Uterus (tissue), 4 donors: Measurements from ENCODE around the gene THBS4. TPM values are rescaled to one million over a fixed set of nuclear protein-coding genes. Genes with fewer than 3 reads are reported as not detected.

ENCODE experiments used
- DNase-seq, 2 donors: peaks; one replicate each; pipeline ENCODE4 v3.0.0-alpha.2; 2019 to 2020
- H3K27ac ChIP-seq, 2 donors: fragments of 200-600 bp; sonication (generic); 1 replicate in 1 of 2; 2 replicates in 1 of 2; pipeline ENCODE4 v1.5.1; 2016 to 2018
- H3K27me3 ChIP-seq, 2 donors: fragments of 200-600 bp; sonication (generic); one replicate each; pipeline ENCODE4 v1.5.1; 2018 to 2019; ENCODE audit warnings: control low read depth in 1 of 2
- H3K36me3 ChIP-seq, 2 donors: fragments of 200-600 bp; sonication (generic); one replicate each; pipeline ENCODE4 v1.5.1; 2019; ENCODE audit warnings: control low read depth in 1 of 2
- H3K4me1 ChIP-seq, 2 donors: fragments of 200-600 bp; sonication (generic); one replicate each; pipeline ENCODE4 v1.5.1; 2018 to 2019; ENCODE audit warnings: control low read depth in 1 of 2
- H3K4me3 ChIP-seq, 2 donors: fragments of 200-600 bp; sonication (generic); 1 replicate in 1 of 2; 2 replicates in 1 of 2; pipeline ENCODE4 v1.5.1; 2018 to 2019; ENCODE audit warnings: mild to moderate bottlenecking in 1 of 2
- H3K9me3 ChIP-seq, 2 donors: fragments of 200-600 bp; sonication (generic); one replicate each; pipeline ENCODE4 v1.5.1; 2019; ENCODE audit warnings: control low read depth in 1 of 2
- CTCF ChIP-seq, 4 experiments: fragments of 200-600 bp in 2 of 4; fragments of 450-650 bp in 2 of 4; sonication (generic) in 2 of 4; IDR thresholded peaks; one replicate each; pipeline ENCODE4 v1.5.1; 2016 to 2019; ENCODE audit warnings: antibody characterized with exemption in 4 of 4, mild to moderate bottlenecking in 2 of 4, moderate library complexity in 1 of 4
- POLR2A ChIP-seq, 2 donors: fragments of 450-650 bp; IDR thresholded peaks; one replicate each; pipeline ENCODE4 v1.6.1; 2016; ENCODE audit warnings: antibody characterized with exemption in 2 of 2, mild to moderate bottlenecking in 1 of 2, moderate library complexity in 1 of 2
- intact Hi-C: fragments of 100-400 bp; cut with DNase I; formaldehyde crosslinking; loops from one replicate; pipeline ENCODE4 v1.15.1; 2023; ENCODE audit warnings: low total_unique reads
- total RNA-seq, 4 donors: library from RNA; depleted of rRNA in 3 of 4; stranded (reverse); fragments of >200 nt in 3 of 4; gene quantifications; one replicate each; pipeline versions ENCODE4 v1.1.0 to v1.2.4, GENCODE V29; 2014 to 2023
- donor health status: DM: yes; HTN: yes; CAD: no.

The THBS4 gene
- total RNA-seq, 4 donors from 2014 or later, result 4.7 to 40.4 (median 6.0) TPM

DNA sequence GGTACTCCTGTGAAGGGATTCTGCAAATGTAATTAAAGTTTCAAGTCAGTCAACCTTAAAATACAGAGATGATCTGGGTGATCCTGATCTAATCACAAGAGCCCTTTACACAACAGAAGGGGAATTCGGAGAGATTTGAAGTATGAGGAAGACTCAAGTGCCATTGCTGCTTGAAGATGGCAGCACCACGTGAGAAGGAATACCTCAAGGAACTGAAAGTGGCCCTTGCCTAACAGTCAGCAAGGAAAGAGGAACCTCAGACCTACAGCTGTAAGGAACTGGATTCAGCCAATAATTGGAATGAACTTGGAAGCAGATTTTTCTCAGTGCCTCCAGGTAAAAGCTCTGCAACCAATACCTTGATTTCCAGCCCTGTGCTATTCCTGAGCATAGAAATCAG is 87.4 kb downstream of the THBS4 start:
- H3K36me3 ChIP-seq, result no peaks in the 10 kb centered on the region
- H3K4me1 ChIP-seq, result no peaks in the 10 kb centered on the region
- TF ChIP-seq POLR2A (IDR thresholded peaks at IDR 0.05) (no peak), CTCF (IDR thresholded peaks at IDR 0.05) (no peak)
- no peak overlapping the region for H3K4me3 ChIP-seq
- H3K27ac ChIP-seq, result no peak overlapping the region
- H3K27me3 ChIP-seq, result no peaks in the 10 kb centered on the region
- intact Hi-C loops, result no loop called here
- no peak for DNase-seq
- no peaks in the 10 kb centered on the region for H3K9me3 ChIP-seq

- Histone ChIP-seq H3K4me3 (no peak overlapping the region), H3K4me1 (no peaks in the 10 kb centered on the region), H3K36me3 (no peaks in the 10 kb centered on the region), H3K27me3 (no peaks in the 10 kb centered on the region), H3K9me3 (no peaks in the 10 kb centered on the region), H3K27ac (no peak overlapping the region)
- no peak for TF ChIP-seq CTCF (IDR thresholded peaks at IDR 0.05)
- no peak for TF ChIP-seq POLR2A (IDR thresholded peaks at IDR 0.05)
- intact Hi-C loops, result no loop called here
- no peak for DNase-seq
These were observed 89.2 kb downstream of the THBS4 start for GRCh38 chr5:80124121-80124918.

- H3K4me3 ChIP-seq, result no peak overlapping the region
- intact Hi-C loops, result no loop called here
- H3K36me3 ChIP-seq, result no peaks in the 10 kb centered on the region
- H3K9me3 ChIP-seq, result no peaks in the 10 kb centered on the region
- no peak for DNase-seq
- H3K4me1 ChIP-seq, result no peaks in the 10 kb centered on the region
- H3K27ac ChIP-seq, result no peak overlapping the region
- no peak for TF ChIP-seq CTCF (IDR thresholded peaks at IDR 0.05)
- no peak for TF ChIP-seq POLR2A (IDR thresholded peaks at IDR 0.05)
- no peaks in the 10 kb centered on the region for H3K27me3 ChIP-seq
These were observed 90.1 kb downstream of the THBS4 start for GRCh38 chr5:80125022-80125961.

GRCh38 chr5:80125962-80126480 is 90.9 kb downstream of the THBS4 start:
- H3K4me3 ChIP-seq, result no peak overlapping the region
- no peak for DNase-seq
- H3K9me3 ChIP-seq, result no peaks in the 10 kb centered on the region
- H3K4me1 ChIP-seq, result no peaks in the 10 kb centered on the region
- intact Hi-C loops, result no loop called here
- TF ChIP-seq POLR2A (IDR thresholded peaks at IDR 0.05) (no peak), CTCF (IDR thresholded peaks at IDR 0.05) (no peak)
- no peaks in the 10 kb centered on the region for H3K36me3 ChIP-seq
- no peak overlapping the region for H3K27ac ChIP-seq
- H3K27me3 ChIP-seq, result no peaks in the 10 kb centered on the region
